Measurements from ENCODE around the gene ADGRB2.

ADGRB2 gene

DNA sequence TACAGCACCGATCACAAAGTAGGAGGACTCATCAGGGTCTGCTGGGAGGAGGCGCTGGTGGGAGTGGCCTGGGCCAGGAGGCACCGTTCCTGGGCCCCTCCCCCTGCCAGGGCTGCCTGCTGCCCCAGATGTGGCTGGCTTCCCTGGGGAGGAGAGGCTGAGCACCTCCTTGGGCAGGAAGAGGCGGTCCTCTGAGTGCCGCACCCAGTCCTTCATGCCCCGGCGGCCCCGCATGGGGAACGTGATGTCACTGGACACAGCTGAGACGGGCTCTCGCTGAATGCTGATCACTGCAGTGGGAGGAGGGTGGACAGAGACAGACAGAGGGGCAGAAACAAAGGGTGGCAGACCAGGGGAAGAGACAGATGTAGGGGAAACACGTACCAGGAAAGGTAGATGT is 24.8 kb downstream of the ADGRB2 start:
- Histone ChIP-seq H3K36me3 (ENCODE audit: control insufficient read depth, low read depth, low read length) (no peaks in the 10 kb centered on the region), H3K4me1 (ENCODE audit: control insufficient read depth, low read depth, low read length) (peaks cover 3% of the 10 kb centered on the region), H3K27ac (ENCODE audit: low read length) (no peak overlapping the region), H3K9ac (ENCODE audit: low read length) (no peak overlapping the region), H3K27me3 (ENCODE audit: control insufficient read depth, insufficient read depth, low read length) (no peaks in the 10 kb centered on the region), H3K9me3 (ENCODE audit: control insufficient read depth, low read depth, low read length) (no peaks in the 10 kb centered on the region), H3K4me3 (ENCODE audit: low read length) (no peak overlapping the region)

DNA sequence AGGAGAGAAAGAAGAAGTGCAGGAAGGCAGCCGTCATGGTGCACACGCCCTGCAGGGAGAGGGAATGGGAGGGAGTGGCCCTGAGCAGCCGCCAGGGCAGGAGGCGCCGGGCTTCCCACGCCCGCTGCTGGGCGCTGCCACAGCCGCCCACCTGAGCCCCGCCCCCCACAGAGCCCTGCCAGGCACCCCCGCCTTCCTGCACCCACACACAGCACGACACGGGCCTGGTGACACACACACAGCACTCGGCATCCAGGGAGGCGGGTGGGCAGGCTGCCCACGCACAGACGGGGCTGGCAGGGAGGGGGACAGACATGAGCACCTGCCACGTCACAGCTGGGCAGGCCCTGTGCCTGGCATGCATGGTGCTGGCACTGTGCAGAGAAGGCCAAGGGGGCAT is 27.5 kb downstream of the ADGRB2 start:
- H3K9ac ChIP-seq (ENCODE audit: low read length), result no peak overlapping the region
- H3K36me3 ChIP-seq (ENCODE audit: control insufficient read depth, low read depth, low read length), result no peaks in the 10 kb centered on the region
- no peaks in the 10 kb centered on the region for H3K9me3 ChIP-seq (ENCODE audit: control insufficient read depth, low read depth, low read length)
- H3K4me1 ChIP-seq (ENCODE audit: control insufficient read depth, low read depth, low read length), result peaks cover 3% of the 10 kb centered on the region
- H3K4me3 ChIP-seq (ENCODE audit: low read length), result no peak overlapping the region
- H3K27me3 ChIP-seq (ENCODE audit: control insufficient read depth, insufficient read depth, low read length), result no peaks in the 10 kb centered on the region
- no peak overlapping the region for H3K27ac ChIP-seq (ENCODE audit: low read length)

DNA sequence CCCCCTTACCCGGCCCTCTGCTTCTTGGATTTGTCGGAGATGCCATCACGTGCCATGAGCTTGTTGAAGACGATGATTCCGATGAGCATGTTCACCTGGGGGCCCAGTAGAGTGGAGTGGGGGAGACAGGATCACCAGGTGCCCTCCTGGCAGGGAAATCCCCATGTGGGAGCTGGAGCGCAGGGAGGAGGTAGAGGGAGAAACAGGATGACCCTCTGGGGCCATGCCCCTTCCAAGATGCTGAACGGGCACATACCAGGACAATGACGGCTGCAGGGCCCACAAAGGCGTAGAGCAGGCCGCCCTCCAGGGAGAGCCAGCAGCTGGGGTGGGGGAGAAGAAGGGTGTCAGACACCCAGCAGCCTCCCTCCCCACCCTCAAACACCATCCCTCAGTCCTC is 28.6 kb downstream of the ADGRB2 start:
- Histone ChIP-seq H3K27me3 (ENCODE audit: control insufficient read depth, insufficient read depth, low read length) (no peaks in the 10 kb centered on the region), H3K4me1 (ENCODE audit: control insufficient read depth, low read depth, low read length) (peaks cover 3% of the 10 kb centered on the region), H3K27ac (ENCODE audit: low read length) (no peak overlapping the region), H3K9ac (ENCODE audit: low read length) (no peak overlapping the region), H3K36me3 (ENCODE audit: control insufficient read depth, low read depth, low read length) (no peaks in the 10 kb centered on the region), H3K9me3 (ENCODE audit: control insufficient read depth, low read depth, low read length) (no peaks in the 10 kb centered on the region), H3K4me3 (ENCODE audit: low read length) (no peak overlapping the region)

DNA sequence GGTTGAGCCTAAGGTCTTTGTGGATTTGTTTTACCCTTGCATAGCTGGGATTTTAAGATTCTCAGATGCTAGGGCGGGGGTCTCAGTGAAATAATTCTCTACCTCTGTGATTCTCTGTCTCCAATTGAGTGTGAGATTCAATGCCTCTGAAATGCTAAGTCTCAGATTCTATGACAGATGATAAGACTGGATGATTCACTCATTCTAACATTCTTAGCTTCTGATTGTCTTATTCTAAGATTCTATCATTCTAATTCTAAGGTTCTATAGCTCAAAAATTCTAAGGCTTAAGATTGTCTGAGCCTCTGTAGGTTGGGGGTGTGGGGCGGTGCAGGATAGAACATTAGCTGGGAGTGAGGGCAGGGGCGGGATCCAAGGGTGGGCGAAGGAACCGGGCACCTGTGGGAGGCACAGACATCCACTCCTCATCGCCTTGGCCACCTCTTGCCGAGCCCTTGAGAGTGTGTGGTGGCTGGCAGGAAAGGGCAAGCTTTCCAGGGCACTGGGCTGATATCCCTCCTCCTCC is 29.5 kb downstream of the ADGRB2 start:
- H3K27me3 ChIP-seq (ENCODE audit: control insufficient read depth, insufficient read depth, low read length), result no peaks in the 10 kb centered on the region
- H3K4me1 ChIP-seq (ENCODE audit: control insufficient read depth, low read depth, low read length), result peaks cover 3% of the 10 kb centered on the region
- no peak overlapping the region for H3K27ac ChIP-seq (ENCODE audit: low read length)
- H3K4me3 ChIP-seq (ENCODE audit: low read length), result no peak overlapping the region
- H3K9me3 ChIP-seq (ENCODE audit: control insufficient read depth, low read depth, low read length), result no peaks in the 10 kb centered on the region
- H3K9ac ChIP-seq (ENCODE audit: low read length), result no peak overlapping the region
- H3K36me3 ChIP-seq (ENCODE audit: control insufficient read depth, low read depth, low read length), result no peaks in the 10 kb centered on the region

DNA sequence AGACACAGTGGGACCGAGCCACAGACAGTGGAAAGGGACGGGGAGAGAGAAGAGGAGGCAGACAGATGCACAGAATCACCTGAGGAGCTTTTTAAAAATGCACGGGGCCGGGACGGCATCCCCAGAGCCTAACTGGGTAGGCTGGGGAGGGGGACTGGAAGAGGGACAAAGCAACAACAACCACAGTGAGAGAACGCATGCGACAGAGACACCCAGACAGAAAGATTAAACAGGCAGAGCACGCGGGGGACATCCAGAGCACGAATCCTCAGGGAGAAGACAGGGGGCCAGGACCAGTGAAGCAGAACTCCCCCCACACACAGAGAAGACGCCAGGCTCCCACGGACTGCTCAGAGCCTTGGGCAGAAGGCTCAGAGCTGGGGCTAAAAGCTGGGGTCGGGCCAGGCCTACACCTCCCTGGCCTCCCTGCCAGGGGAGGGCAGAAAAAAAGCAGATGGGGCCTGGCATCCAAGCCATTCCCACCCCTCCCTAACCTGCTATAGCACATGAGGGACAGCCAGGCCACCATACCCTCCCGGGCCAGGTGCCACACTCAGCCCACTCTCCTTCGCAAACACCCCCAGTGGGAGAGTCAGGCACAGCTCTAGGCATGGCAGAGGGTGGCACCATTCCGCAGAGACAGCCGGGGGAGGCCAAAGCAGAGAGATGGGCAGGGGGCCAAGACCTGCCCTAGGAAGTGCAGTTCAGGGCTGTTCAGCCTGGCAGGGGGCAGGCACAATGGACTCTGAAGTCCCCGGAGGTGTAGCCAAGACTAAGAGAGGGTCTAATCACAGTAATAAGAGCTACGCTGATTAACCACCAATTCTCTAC is 30.5 kb downstream of the ADGRB2 start:
- H3K4me3 ChIP-seq (ENCODE audit: low read length), result no peak overlapping the region
- no peaks in the 10 kb centered on the region for H3K9me3 ChIP-seq (ENCODE audit: control insufficient read depth, low read depth, low read length)
- no peaks in the 10 kb centered on the region for H3K4me1 ChIP-seq (ENCODE audit: control insufficient read depth, low read depth, low read length)
- H3K9ac ChIP-seq (ENCODE audit: low read length), result no peak overlapping the region
- no peaks in the 10 kb centered on the region for H3K27me3 ChIP-seq (ENCODE audit: control insufficient read depth, insufficient read depth, low read length)
- H3K27ac ChIP-seq (ENCODE audit: low read length), result no peak overlapping the region
- no peaks in the 10 kb centered on the region for H3K36me3 ChIP-seq (ENCODE audit: control insufficient read depth, low read depth, low read length)

DNA sequence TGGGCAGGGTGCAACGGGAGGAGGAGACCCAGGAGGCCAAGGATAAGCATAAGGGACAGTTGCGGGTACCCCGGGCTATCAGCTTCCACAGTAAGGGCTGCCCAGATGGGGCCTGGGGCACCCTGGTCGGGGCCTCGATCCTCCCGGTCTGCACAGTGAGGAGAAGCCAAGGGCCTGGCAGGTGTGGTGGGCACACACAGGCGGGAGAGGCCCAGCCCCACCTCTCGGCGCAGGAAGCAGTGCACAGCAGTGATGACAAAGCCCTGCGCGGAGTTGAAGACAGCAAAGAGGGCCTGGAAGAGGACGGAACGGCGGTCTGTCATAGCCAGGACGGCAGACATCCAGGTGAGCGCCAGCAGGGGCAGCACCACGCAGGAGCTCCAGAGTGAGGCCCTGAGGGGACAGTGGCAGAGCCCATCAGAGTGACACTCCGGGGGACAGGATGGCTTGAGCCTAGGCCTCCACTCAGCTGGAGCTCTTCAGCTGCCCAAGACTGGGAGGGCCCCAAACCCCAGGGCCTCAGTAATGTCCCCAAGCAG is 31.3 kb downstream of the ADGRB2 start:
- H3K4me1 ChIP-seq (ENCODE audit: control insufficient read depth, low read depth, low read length), result no peaks in the 10 kb centered on the region
- no peaks in the 10 kb centered on the region for H3K9me3 ChIP-seq (ENCODE audit: control insufficient read depth, low read depth, low read length)
- H3K36me3 ChIP-seq (ENCODE audit: control insufficient read depth, low read depth, low read length), result no peaks in the 10 kb centered on the region
- no peaks in the 10 kb centered on the region for H3K27me3 ChIP-seq (ENCODE audit: control insufficient read depth, insufficient read depth, low read length)
- no peak overlapping the region for H3K9ac ChIP-seq (ENCODE audit: low read length)
- no peak overlapping the region for H3K4me3 ChIP-seq (ENCODE audit: low read length)
- H3K27ac ChIP-seq (ENCODE audit: low read length), result no peak overlapping the region

DNA sequence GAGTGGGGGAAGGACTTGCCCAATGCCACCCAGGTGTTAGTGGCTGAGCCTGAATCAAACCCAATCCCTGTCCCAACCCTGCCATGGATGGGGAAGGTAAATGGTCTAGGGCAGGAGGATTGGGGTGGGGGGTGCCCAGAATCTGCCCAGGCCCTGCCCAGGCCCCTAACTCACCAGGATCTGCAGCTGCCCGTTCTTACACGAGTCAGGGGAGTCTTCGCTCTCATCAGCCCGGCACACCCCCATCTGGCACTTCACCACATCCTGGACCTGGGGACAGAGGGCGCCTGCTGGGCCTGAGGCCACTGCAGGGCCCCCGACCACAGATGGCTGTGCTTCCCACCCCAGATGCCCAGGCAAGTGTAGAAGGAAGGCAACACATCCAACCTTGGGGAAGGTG is 31.8 kb downstream of the ADGRB2 start:
- H3K27me3 ChIP-seq (ENCODE audit: control insufficient read depth, insufficient read depth, low read length), result no peaks in the 10 kb centered on the region

DNA sequence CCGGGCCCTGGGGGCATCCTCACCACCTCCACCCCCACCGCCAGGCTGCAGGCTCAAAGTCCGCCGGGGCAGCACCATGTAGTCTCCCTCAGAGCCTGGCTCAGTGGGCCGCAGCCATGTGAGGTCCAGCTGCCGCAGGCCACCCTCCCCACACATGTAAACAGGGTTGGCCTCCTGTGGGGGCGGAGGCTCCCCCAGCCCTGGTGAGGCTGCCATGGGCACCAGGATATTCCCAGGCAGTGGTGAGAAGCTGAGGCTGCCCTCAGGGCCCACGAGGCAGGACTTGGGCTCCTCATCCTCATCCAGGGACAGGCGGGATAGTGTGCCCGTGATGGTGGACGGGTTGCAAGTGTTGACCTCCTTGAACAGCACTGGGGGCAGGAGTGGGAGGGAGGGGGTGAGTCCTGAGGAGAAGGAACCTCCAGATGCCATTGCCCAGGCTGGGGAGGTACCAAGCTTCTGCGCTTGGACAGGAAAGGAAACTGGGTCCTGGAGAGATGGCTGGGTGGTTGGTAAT is 33.0 kb downstream of the ADGRB2 start:
- Histone ChIP-seq H3K9me3 (ENCODE audit: control insufficient read depth, low read depth, low read length) (no peaks in the 10 kb centered on the region), H3K27ac (ENCODE audit: low read length) (no peak overlapping the region), H3K27me3 (ENCODE audit: control insufficient read depth, insufficient read depth, low read length) (no peaks in the 10 kb centered on the region), H3K36me3 (ENCODE audit: control insufficient read depth, low read depth, low read length) (no peaks in the 10 kb centered on the region), H3K9ac (ENCODE audit: low read length) (no peak overlapping the region), H3K4me3 (ENCODE audit: low read length) (no peak overlapping the region), H3K4me1 (ENCODE audit: control insufficient read depth, low read depth, low read length) (no peaks in the 10 kb centered on the region)

More for the DNA sequence above, 31.8 kb downstream of the ADGRB2 start:
- Histone ChIP-seq H3K9me3 (ENCODE audit: control insufficient read depth, low read depth, low read length) (no peaks in the 10 kb centered on the region), H3K4me1 (ENCODE audit: control insufficient read depth, low read depth, low read length) (no peaks in the 10 kb centered on the region), H3K4me3 (ENCODE audit: low read length) (no peak overlapping the region), H3K27ac (ENCODE audit: low read length) (no peak overlapping the region), H3K9ac (ENCODE audit: low read length) (no peak overlapping the region), H3K36me3 (ENCODE audit: control insufficient read depth, low read depth, low read length) (no peaks in the 10 kb centered on the region)

DNA sequence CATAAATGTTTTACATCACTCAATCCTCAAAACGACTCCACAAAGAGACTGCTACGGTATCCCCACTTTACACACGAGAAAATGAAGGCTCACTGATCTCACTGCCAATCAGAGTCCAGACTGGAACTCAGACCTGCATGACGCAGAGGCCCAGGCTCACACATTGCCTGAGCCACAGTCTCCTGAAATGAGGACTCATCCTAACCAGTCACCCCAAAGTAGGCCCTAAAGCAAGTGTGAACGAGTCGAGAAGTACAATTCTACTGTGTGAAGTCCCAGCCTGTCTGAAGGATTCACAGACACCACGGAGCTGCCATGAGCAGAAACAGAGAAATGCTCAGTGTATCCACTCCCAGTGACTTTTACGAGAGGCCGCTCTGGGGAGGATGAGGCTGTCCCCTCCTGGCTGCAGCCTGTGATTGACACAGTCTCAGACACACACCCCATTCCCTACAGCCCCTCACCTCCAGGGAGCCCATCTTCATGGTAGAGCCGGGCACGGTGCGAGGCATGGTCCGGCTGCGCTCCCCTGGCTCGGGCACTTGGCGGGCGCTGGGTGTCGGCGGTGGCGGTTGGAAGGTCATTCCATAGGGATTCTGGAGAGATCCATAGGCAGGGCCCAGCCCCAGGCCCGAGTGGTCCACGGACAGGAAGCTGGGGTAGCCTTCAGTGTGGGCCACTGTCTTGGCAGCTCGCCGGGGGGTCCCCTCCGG is 33.6 kb downstream of the ADGRB2 start:
- H3K36me3 ChIP-seq (ENCODE audit: control insufficient read depth, low read depth, low read length), result no peaks in the 10 kb centered on the region
- no peak overlapping the region for H3K4me3 ChIP-seq (ENCODE audit: low read length)
- H3K4me1 ChIP-seq (ENCODE audit: control insufficient read depth, low read depth, low read length), result peaks cover 1% of the 10 kb centered on the region
- no peaks in the 10 kb centered on the region for H3K9me3 ChIP-seq (ENCODE audit: control insufficient read depth, low read depth, low read length)
- H3K9ac ChIP-seq (ENCODE audit: low read length), result no peak overlapping the region
- H3K27me3 ChIP-seq (ENCODE audit: control insufficient read depth, insufficient read depth, low read length), result no peaks in the 10 kb centered on the region
- no peak overlapping the region for H3K27ac ChIP-seq (ENCODE audit: low read length)

DNA sequence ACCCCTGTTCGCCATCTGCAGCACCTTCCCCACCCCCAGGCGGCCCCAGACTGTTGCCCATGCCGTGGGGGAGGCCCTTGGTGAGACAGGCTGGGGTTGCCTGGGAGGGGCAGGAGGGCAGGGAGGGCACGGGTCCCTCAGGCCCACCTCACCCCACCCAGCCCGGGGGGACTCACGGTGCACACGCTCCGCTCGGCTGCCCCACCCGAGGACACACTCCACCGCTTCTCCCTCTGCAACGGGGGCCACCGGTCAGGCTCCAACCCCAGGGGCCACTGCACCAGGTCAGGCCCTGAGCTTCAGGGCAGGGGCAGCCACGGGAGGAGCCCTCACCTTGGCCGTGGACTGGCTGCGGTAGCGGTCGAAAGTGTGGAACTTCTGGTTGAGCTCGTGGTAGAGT is 36.3 kb downstream of the ADGRB2 start:
- Histone ChIP-seq H3K9ac (ENCODE audit: low read length) (no peak overlapping the region), H3K4me3 (ENCODE audit: low read length) (no peak overlapping the region), H3K27ac (ENCODE audit: low read length) (no peak overlapping the region), H3K9me3 (ENCODE audit: control insufficient read depth, low read depth, low read length) (no peaks in the 10 kb centered on the region), H3K36me3 (ENCODE audit: control insufficient read depth, low read depth, low read length) (no peaks in the 10 kb centered on the region), H3K27me3 (ENCODE audit: control insufficient read depth, insufficient read depth, low read length) (no peaks in the 10 kb centered on the region), H3K4me1 (ENCODE audit: control insufficient read depth, low read depth, low read length) (peaks cover 4% of the 10 kb centered on the region)

DNA sequence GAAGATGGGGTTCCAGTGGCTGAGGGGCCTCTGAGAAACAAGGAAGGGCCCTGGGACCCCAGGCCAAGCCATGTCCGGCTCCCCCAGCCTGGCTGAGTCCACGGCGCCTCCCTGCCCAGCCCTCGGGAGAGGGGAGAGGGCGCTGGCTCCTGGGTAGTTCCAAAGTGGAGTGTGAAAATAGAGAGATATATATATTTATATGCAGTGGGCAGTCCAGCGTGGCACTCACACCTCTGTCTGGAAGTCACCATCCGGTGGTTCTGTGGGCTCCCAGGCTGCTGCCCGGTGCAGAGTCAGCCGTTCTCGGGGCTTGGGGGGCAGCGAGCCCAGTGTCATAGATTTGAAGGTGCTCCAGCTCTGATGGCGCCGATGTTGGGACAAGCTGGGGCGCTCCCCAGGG is 36.9 kb downstream of the ADGRB2 start:
- Histone ChIP-seq H3K9me3 (ENCODE audit: control insufficient read depth, low read depth, low read length) (no peaks in the 10 kb centered on the region), H3K27ac (ENCODE audit: low read length) (no peak overlapping the region), H3K9ac (ENCODE audit: low read length) (no peak overlapping the region), H3K4me3 (ENCODE audit: low read length) (no peak overlapping the region), H3K4me1 (ENCODE audit: control insufficient read depth, low read depth, low read length) (peaks cover 4% of the 10 kb centered on the region), H3K27me3 (ENCODE audit: control insufficient read depth, insufficient read depth, low read length) (no peaks in the 10 kb centered on the region), H3K36me3 (ENCODE audit: control insufficient read depth, low read depth, low read length) (no peaks in the 10 kb centered on the region)
